Stimulated activated CD8-positive, alpha-beta memory T cell treated with anti-CD3 and anti-CD28 coated beads, Interleukin-15, amount 100 ng/mL, for 24 hours (primary cell): Measurements from ENCODE around the gene MLF1.
A peak's percentile ranks its signal among the peaks of the same experiment; 100 is the strongest.

Experiments used
- DNase-seq: peaks from one replicate; pipeline ENCODE4 v3.0.0-alpha.2; 2020; ENCODE audit warnings: low read depth

The MLF1 gene

DNA sequence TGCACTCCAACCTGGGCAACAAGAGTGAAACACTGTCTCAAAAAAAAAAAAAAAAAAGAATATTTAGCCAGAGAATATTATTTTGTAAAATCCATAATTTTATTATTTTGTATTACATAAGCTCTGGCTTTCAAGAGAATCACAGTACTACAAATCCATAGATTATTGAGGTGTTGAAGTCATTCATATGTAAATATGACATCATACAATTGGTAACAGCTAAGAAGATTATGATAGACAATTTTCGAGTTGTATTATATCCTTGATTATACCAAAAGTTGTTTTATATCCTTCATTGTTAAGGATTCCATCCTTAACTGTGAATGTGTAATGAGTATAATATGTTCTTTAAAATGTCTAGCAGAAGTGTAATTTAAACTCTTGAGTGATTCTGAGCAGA lies 3.7 kb downstream of the MLF1 start:
- no peak for DNase-seq

DNA sequence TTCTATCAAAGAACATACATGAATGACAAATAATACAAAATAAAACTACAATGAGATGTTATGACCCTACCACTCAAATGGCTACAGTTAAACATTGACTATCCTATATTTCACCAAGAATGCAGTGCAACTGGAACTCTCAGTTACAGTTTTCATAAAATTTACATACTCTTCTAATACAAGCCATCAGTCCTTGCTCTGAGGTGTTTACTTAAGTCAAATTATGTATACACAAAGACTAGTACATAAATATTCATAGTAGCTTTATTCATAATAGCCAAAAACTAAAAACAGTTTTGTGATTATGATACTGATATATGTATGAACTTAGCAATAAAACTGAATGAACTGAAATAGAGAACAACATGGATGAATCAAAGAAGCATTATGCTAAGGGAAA lies 19.2 kb downstream of the MLF1 start:
- DNase-seq = no peak

DNA sequence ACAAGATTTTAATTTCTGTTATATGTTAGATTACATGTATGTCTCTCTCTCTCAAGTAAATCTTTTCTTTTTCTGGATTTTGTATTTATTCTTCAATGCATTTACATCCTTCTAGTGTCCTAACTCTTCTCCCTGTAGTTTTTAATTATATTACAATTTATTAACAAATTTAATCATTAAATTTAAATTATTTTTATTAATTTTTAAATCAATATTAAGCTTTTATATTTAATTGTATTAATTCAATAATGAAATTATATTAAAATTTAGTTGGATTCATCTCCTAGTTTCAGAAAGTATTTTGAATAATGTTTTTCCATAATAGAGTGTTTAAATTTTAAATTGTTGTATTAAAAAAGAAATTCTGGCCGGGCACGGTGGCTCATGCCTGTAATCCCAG lies 29.8 kb downstream of the MLF1 start:
- no peak for DNase-seq

DNA sequence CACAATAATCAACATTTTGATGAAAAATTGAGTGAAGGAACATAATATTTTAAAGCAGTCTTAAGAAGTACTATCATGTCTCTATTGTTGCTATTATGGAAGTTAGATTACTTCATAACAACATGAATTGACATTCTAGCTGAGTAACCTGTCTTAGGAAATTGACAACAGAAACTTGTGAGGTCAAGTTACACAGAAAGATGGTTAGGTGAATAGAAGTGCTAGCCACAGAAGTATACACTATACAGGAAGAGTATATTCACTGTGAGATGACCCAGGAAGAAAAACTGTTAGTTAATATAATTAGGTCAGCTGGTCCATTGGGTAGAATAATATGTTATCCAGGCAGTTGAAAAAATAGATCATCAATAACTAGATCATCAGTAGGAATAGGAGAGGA lies 31.2 kb downstream of the MLF1 start:
- no peak for DNase-seq

DNA sequence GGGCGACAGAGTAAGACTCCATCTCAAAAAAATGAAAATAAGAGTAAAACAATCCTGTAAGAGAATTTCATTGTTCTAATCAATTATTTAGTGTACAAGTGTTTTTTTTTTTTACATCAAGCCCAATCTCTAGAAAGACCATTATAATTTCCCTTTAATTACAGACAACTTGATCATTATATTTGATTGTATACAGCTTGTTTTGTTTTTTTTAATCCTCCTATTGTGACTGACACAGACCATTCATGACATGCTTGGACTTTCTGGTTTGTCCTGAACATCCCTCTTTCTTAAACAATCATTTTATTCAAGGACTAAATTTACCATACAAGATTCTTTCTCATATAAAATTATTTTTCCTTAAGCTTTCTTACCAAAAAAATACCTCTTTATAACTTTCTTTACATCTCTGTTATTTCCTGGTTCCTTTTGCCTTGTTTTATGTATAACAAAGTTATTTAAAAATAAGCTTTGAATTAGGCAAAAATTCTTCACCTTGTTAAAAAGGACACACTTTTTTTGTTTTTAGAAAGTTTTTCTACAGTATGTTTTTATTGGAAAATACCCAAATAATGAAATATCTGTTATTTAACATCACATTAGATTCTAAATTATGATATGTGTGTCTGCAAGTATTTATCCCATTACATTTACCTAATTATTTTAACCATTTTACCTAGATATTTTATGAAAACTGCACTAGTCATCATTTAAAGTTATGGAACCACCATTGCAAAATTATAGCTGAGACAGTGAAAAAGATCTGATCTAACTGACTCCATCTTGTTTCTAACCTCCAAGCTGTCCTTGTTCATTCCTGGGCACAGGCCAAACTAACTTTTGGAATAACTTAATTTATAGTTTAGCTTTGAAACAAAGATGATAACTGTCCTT lies 47.2 kb downstream of the MLF1 start:
- no peak for DNase-seq

DNA sequence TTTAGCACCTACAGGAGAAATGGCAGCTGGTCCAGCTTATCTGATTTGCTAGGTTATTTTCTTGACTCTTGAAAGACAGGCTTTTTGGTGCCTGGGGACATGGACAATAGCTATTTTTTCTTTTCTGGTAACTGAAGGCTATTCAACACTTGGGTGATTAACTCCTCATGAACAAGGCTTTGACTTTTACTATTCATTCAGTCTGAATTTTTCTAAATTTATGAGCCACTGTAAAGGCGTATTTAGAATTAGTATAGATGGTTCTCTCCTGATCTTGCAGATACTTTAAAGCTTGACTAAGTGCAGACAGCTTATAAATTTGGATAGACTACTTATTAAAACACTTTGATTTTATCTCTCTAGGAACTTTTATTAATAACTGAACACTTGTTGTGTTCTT lies 54.9 kb downstream of the MLF1 start:
- no peak for DNase-seq

DNA sequence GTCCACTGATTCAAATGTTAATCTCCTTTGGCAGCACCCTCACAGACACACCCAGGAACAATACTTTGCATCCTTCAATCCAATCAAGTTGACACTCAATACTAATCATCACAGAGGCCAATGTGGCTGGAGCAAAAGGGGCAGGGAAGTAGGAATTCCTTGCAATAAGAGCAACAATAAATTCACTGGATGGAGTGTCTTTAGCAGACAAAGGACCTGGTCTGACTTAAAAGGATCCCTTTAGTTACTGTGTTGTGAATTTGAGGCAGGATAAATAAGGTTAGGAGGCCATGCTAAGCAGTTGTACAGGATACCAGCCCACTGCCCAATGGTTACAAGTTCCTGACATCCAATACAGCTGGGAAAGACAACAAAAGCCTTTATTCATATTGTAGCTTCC lies 61.0 kb downstream of the MLF1 start:
- DNase-seq = no peak

DNA sequence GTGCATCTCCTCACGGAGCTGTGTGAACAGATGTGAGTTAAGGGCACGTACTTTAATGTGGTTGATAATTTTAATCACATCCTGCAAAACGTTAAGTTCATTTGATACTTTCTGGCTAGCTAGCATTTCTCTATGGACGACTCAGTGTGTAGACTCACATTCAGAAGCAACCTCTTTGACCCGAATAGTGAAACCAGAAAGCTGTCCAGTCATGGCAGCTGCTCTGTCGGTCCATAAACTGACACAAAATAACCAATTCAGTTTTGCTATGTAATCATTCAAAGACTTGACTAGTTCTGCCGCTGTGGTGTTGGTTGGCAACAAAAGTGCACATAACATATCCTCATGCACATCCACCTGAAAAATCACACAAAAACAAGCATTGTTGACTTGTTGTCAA lies 69.7 kb downstream of the MLF1 start:
- no peak for DNase-seq

DNA sequence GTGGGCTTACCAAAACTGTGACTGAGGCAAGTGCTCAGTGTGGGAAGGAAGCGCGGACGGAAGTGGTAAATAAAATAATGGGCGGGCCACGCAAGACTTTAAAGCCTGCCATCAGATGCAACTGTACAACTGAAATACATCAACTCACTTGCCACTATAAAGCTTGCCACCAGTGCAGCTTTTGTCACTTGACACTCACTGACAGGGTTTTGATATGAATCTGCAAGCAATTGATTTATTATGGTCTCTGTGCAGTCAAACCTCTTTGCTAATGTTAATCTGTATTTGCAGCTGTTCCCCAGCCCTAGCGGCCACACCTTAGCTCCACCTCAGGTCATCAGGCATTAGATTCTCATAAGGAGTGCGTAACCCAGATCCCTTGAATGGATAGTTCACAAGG lies 71.0 kb downstream of the MLF1 start:
- DNase-seq = no peak

DNA sequence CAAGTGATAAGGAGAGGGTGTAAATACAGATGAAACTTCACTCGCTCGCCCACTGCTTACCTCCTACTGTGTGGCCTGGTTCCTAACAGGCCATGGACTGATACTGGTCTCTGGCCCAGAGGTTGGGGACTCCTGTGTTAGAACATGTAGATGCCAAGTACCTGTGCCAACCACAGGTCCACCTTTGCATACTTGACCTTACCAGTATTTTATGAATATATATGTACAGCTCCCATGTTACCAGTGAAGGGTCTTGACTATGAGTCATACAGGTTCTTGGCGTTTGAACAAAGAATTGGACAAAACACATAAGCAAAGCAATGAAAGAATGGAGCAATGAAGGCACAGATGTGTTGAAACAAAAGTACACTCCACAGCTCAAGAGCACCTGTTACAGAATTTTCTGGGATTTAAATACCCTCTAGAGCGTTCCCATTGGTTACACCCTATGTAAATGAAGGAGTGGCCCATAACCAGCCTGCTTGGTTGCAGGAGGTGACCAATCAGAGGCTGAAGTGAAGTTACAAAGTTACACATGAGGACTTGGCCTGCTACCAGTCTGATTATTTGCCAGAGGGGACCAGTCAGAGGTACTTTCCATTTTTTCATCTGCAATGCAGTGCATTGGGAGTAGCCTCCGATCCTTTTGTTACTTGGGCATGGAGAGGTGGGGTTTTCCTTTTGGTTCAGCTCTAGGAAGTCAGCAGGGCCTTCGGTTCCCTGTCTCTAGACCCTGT lies 71.6 kb downstream of the MLF1 start:
- no peak for DNase-seq

DNA sequence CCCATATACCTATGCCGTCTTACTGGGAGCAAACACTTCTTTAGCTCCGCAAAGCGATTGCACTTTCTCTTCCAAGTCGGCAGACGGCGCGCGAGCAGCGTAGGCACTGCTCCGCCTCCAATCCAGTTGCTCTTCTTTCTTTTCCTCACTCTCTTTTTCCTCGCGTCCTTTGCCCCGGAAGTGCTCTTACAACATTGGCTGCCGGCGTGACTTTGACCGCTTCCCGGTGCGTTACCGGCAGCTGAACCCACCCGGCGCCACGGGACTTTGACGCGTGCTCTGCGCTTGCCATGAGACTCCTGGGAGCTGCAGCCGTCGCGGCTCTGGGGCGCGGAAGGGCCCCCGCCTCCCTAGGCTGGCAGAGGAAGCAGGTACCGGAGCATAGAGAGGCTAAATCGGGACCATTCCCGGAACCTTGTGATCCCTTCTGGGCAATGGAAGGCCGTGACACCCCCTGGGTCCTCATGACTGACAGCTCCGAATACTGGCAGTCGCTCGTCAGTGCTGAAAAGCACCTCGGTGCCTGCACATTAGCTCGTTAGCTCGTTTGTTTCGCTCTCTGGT lies 73.4 kb downstream of the MLF1 start, which contains the start of gene GFM1:
Gene GFM1 (plus strand): TSS at position 183 of the 564 bp plus-strand sequence. CDS start 108 bp downstream, at position 291.
- DNase-seq = peak; percentile 66

DNA sequence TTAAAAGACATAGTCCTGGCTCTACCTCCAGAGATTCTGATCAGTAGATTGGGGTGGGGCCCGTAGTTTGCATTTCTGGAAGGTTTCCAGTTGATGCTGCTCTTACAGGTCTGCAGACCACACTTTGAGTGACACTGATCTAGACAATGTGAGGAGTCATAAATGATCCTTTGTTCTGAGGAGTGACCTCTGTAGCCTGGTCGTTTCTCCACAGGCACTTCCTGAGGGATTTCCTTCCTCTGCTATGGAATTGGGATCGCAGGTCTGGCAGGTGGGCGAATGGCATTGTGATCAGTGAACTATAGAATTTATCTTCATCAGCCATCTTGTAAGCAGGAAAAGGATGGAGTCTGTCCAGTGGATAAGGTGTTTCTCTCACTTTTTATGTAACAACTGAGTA lies 78.8 kb downstream of the MLF1 start:
- no peak for DNase-seq

DNA sequence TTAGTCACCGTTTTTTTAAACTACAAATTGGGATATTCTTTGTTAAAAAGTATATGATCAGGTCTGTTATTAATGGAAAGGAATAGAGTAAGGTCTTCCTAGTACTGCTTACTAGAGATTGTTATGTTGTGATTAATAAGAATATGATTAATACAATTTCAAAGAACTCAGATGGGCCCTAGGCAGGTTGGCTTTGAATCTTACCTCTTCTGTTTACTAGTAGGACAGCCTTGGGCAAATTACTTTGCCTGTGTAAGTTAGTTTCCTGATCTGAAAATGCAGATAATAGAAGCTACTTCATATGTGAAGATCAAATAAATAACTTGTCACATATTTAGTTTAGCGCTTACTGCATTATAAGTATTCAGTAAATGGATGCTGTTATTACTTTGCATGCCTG lies 80.2 kb downstream of the MLF1 start:
- no peak for DNase-seq

DNA sequence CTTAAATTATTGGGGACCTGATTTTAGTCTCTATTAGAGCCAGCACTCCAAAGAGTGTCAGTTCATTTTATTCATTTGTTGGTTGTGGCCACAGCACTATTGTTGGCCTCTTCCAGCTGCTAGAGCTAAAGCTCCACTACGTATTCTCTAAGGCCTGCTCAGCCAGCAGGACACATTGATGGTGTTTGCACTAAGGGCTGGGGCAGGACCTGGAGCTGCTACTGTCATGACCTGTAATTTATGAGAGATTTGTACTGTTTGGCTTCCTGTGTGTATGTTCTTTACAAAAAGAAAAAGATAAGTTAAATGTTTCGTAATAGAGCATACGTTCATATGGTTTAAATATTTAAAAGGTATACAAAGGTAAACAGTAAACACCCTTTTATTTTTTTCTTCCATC lies 81.5 kb downstream of the MLF1 start:
- no peak for DNase-seq
